Stimulated activated CD8-positive, alpha-beta memory T cell treated with anti-CD3 and anti-CD28 coated beads, Interleukin-4, amount 100 ng/mL, for 24 hours (primary cell): ENCODE measurements around the gene C19orf85.
"Not testable (repeated sequence)": the region's sequence is repeated elsewhere in the genome, so short reads cannot be mapped to it uniquely, and the experiment has no call there.

ENCODE experiments used
- DNase-seq: peaks from one replicate; pipeline ENCODE4 v3.0.0-alpha.2; 2020; ENCODE audit warnings: low read depth

Gene C19orf85

DNA sequence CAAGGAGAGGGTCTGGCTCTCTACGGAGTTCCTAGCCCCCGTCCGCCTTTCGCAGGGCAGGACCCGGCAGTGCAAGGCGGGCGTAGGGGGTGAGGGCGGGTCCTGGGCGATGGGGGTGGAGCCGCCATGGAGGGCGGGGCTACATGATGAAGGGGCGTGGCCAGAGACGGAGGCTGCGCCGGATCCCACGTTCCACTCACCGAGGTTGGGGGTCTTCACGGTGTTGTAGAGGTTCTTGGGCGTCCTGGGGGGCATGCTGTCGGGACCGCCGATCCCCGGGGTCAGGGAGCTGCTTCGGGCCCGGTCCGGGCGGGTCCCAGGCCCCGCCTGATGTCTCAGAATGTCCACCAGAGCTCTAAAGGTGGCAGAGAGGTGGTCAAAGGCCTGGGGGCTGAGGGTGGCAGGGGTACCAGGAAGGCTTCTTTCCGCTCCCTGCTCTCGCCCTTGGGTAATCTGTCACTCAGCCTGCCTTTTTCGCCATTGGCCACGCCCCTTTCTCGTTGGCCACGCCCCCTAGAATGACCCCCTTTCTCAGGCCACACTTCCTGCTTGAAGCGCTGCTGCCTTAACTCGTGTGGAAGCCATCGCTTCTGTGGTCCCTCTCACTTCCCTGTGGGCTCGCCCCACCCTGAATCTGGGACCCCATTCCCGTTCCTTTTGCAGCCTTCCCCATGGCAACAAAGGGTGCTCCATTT is 24.0 kb downstream of the C19orf85 start:
- DNase-seq, result no peak

DNA sequence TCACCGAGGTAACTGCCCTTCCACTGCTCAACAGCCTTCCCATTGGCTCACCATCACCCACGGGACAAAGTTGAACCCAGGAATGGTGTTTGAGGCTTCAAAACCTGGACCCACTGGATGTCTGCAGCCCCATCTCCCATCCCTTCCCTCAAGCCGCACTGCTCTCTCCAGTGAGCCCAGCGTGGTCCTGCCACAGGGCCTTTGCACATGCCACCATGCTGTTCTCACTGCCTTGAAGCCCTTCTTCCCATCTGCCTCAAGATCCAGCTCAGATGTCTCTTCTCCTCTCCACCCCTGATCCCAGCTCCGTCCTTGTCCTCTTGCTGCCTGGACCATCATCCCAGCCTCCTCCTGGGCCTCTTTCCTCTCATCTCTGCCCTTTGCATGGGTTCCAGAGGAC is 25.5 kb downstream of the C19orf85 start:
- DNase-seq, result no peak

DNA sequence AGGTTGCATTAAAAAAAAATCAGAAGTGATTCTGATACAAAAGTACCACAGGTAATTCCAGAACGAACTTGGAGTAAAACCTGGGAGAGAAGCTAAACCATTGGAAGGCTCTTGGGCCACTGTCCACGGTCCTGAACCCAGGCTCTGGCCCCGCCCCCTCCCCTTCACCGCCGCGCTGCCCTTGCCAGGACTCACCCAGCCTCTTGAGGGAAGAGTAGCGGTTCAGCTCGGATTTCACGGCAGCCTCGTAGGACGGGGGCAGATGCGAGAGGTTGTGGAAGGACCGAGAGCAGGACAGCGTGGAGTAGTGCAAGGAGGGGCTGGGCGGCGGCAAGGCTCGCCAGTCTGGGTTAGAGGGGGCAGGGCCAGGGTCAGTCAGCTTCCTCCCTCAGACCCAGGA is 27.1 kb downstream of the C19orf85 start:
- no peak for DNase-seq

DNA sequence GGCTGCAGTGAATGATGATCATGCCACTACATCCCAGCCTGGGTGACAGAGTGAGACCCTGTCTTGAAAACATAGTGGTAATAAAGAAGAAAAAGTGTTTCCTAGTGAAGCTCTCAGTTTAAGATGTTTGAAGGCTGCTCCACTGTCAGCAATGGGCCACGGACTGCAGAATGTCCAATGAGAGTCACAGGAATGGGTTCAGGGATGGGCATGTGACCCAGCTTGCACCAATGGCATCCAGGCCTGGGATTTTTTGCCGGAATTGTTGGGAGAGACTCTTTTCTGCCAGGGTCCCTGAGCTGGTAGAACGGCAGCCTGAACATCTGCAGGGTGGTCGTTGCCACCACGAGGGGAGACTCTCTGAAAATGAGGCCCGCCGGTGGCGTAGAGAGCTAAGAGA is 27.7 kb downstream of the C19orf85 start:
- DNase-seq, result no peak

DNA sequence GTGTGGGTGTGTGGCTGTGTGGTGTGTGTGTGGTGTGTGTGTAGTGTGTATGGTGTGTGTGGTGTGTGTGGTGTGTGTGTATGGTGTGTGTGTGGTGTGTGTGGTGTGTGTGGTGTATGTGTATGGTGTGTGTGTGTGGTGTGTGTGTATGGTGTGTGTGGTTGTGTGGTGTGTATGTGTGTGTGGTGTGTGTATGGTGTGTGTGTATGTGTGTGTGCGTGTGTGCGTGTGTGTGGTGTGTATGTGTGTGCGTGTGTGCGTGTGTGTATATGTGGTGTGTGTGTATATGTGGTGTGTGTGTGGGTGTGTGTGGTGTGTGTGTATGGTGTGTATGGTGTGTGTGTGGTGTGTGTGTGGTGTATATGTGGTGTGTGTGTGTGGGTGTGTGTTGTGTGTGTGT is 29.5 kb downstream of the C19orf85 start:
- DNase-seq, result no peak

DNA sequence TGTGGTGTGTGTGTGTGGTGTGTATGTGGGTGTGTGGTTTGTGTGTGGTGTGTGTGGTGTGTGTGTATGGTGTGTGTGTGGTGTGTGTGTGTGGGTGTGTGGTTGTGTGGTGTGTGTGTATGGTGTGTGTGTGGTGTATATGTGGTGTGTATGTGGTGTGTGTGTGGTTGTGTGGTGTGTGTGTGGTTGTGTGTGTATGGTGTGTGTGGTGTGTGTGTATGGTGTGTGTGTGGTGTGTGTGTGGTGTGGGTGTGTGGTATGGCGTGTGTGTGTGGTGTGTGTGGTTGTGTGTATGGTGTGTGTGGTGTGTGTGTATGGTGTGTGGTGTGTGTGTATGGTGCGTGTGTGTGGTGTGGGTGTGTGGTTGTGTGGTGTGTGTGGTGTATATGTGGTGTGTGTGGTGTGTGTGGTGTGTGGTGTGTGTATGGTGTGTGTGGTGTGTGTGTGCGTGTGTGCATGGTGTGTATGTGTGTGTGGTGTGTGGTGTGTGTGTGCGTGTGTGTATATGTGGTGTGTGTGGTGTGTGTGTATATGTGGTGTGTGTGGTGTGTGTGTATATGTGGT is 30.1 kb downstream of the C19orf85 start:
- DNase-seq, result no peak

DNA sequence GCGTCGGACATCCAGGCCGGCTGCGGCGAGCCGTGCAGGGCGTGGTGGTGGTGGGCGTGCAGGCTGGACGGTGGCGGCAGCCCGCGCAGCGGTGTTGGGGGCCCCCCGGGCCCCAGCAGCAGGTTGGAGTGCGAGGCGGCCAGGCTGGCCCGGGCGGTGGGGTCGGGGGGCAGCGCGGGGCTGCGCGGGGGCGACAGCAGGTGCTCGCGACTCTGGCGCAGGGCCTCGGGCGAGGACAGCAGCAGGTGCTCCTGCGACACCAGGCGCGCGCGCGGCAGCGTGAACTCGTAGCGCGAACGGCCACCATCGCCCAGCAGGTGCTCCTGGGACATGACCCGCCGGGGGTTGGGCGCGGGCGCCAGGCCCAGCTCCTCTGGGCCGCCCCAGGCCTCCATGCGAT is 31.3 kb downstream of the C19orf85 start:
- no peak for DNase-seq

DNA sequence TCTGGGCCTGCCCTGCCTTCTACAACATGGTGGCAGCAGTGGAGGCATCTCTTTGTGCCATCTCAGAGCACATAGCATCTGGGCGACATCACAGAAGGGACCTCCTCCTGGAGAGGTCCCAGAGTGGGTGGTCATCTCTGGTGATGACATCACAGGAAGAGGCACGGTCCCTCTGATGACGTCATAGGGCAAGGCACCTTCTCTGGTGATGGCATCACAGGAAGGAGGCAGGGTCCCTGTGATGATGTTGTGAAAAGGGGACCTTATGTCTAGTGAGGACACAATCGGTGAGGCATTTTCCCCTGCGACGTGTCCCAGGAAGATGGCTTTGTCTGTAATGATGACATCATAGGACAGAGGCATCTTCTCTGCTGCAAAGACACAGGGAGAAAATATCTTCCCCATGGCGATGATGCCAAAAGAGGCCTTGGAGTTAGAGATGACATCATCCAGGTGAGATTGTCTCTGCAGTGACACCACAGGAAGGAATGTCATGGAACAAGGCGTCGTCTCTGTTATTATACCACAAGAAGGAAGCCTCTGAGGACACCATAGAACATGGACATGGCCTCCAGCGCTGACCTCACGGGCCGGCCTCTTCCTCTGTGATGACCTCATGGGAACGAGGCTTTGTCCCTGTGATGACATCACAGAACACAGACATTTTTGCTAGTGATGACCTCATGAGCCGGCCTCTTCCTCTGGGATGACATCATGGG is 32.2 kb downstream of the C19orf85 start:
- DNase-seq, result no peak

DNA sequence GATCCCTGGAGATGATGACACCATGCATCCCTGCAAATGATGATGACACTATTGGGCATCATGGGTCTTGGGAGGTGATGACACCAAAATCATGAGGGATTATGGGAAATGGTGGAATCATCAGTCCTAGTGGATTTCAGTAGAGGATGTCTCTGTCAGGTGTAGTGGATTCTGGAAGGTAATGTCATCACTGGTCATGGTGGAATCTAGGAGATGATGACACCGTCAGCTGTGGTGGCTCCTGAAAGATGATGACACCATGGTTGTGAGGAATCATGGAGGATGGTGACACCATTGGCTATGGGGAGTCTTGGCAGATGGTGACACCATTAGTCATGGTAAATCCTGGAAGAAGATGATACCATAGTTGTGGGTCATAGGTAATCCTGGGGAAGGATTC is 33.4 kb downstream of the C19orf85 start:
- no peak for DNase-seq

DNA sequence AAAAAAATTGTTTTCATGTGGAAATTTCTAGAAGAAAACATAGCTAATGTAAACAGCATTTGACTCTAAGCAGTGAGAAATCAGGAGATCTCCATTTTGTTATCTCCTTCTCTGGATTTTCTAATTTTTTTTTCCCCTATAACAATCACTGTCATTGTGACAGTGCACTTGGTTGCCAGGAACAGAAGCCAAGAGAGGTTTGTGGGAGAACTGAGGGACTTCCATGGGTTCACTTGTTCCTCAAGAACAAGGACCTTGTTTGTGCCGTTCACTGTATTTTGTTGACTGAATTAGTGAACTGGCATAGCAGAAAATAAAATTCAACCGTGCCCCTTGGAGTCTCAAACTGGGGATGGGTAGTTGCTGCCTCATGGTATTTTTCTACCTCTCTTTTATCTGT is 38.5 kb downstream of the C19orf85 start:
- DNase-seq, result no peak

DNA sequence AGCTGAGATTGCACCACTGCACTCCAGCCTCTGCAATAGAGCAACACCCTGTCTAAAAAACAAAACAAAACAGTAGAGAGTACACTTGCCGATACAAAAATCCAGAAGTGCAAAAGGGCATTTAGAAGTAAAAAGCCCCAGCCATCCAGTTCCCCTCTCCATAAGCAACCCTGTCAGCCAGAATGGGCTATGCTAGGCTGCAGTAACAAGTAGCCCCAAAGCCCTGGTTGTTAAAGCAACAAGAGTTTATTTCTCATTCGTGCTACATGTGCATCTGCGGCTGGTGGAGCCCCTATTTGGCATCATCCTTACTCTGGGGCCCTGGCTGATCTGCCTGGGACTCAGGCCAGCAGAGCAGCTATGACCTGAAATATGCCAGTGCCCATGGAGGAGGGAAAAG is 40.0 kb downstream of the C19orf85 start:
- DNase-seq, result no peak

DNA sequence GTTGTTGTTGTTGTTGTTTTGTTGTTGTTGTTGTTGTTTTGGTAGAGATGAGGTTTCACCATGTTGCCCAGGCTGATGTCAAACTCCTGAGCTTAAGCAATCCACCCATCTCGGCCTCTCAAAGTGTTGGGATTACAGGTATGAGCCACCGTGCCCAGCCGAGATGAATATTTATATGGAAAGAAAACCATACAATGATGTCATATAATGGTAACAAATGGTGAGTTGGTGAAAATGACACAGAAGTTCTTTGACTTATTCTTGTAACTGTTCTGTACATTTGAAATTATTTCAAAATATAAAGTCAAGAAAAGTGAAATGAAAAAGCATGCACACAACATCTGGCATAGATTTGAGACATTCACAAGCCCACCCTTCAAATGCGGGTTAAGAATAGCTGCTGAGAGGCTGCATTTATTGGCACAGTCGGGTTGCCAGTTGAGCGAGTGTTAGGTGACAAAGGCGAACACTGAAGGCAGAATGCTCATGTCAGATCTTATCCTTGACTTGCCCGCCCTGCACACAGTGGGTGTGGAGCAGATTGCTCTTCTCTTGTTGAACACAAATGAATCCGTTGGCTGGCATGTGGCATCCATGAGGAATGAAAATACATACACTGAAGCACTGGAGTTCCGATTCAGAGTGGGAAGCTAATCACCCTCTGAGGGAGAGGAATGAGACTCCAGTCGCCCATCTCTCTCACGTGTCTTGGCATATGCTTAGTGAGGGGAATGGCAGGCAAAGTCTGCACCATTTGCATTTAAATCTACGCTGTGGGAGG is 41.1 kb downstream of the C19orf85 start:
- no peak for DNase-seq

DNA sequence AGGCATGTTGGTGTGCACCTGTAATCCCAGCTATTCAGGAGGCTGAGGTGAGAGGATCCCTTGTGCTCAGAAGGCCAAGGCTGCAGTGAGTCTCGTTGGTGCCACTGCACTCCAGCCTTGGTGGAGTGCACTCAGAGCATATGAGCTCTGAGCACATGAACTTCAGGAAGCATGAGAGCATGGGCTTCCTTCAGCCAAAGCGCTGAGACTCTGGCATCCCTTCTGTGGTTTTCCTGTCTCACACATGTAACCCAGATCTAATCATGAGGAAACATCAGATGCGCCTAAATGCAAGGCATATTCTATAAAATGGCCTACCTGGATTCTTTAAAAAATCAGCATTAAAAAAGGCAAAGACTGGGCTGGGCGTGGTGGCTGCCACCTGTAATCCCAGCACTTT is 43.3 kb downstream of the C19orf85 start:
- not testable (repeated sequence) for DNase-seq

DNA sequence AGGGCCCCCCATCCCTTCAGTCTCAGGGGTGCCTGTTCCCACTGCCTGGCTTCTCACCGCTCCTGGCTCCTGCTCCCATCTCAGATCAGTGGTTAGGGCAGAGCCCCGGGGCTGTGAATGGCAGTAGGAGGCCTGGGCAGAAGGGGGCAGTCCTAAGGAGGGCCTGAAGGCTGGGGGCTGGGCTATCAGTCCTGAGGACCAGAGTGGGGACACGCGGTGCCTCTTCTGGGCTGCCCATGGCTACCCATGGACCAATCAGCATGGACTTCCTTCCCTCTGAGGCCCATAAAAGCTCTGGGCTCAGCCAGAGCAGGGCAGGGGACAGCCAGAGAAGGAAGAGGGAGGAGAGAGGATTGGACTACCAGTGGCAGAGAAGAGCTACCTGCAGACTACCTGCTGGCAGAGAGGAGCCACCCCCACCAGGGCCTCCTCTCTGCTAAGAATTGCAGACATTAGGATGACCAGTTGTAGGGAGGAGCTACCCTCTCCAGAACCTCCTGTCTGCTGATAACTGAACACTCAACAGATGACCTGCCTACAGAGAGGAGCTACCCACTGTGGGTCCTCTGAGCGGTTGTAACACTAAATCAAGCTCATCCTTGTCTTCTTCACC is 44.8 kb downstream of the C19orf85 start:
- DNase-seq, result no peak

DNA sequence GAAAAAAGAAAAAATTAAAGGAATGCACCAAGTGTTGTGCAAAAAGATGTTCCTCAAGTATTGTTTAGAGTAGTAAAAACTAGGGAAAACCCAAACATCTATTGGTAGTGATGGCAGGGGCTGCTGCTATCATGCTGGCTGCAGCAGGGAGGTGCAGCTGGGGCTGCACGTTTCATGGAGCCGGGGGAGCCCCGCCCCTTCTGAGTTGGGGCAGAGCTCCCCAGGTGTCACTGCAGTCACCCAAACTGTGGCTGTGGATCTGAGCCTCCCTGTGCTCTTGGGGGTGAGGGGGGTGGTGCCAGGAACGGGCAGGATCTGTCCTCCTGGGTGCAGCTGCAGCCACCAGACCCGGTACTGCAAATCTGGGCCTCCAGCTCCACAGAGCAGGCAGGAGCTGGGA is 45.4 kb downstream of the C19orf85 start:
- no peak for DNase-seq

DNA sequence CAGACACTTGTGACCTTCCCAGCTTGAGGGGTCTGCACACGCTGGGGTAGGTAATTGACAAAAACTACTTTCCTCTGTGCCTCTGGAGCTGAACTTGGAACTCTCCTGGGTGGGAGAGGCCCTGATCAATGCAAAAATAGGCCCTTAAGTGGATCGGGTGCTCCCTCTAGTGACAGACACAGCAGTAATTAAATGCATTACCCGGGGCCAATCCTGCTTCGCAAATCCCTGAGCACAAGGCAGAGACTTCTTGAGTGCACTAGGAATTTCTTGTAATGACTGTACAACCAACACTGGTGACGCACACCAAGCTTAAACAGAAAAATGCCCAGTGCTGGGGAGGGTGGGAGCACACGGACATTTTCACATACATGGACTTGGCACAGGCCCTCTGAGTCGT is 46.4 kb downstream of the C19orf85 start:
- DNase-seq, result no peak
